ENCODE data around the gene HSP90AB1. TPM values are rescaled to one million over a fixed set of nuclear protein-coding genes. Genes with fewer than 3 reads are reported as not detected.
A peak's percentile ranks its signal among the peaks of the same experiment; 100 is the strongest.

HSP90AB1 gene
- total RNA-seq, 1 experiment from 2014 or later: 967 TPM

- Histone ChIP-seq H3K36me3 (ENCODE audit: control insufficient read depth, insufficient read depth, low read length) (no peaks in the 10 kb centered on the region), H3K9me3 (no peaks in the 10 kb centered on the region), H3K4me1 (no peaks in the 10 kb centered on the region), H3K4me3 (ENCODE audit: low read depth, low read length) (no peak overlapping the region), H3K27me3 (replicated peaks; ENCODE audit: control insufficient read depth, insufficient read depth, low read length) (no peaks in the 10 kb centered on the region)
- intact Hi-C loops (cut with micrococcal nuclease; ENCODE audit: unreplicated experiment): no loop called here
- no peak for TF ChIP-seq CTCF (IDR thresholded peaks at IDR 0.05; ENCODE audit: insufficient read depth in 1 of 2, low read depth in 1 of 2, low read length in 1 of 2, severe bottlenecking in 1 of 2, unreplicated experiment in 1 of 2)
- ChIA-PET POLR2A (no interaction called here), CTCF (interaction anchor here (1.0 kb wide), 1 partner anchor 37 kb away, joined by 3 read pairs; the partner anchor contains the start of gene AARS2)
- H3K9me3 Mint-ChIP-seq (ENCODE audit: unreplicated experiment): no peaks in the 10 kb centered on the region
- H3K4me3 Mint-ChIP-seq (ENCODE audit: unreplicated experiment): no peak overlapping the region
- H3K4me1 Mint-ChIP-seq (ENCODE audit: low read depth, unreplicated experiment): no peaks in the 10 kb centered on the region
- H3K36me3 Mint-ChIP-seq (ENCODE audit: insufficient read depth, unreplicated experiment): no peaks in the 10 kb centered on the region
- no peak overlapping the region for H3K27ac Mint-ChIP-seq (ENCODE audit: unreplicated experiment)
- BruUV-seq (replicated peaks): no TSS peak
- DNase-seq: no peak
- H3K27me3 Mint-ChIP-seq (ENCODE audit: insufficient read depth, unreplicated experiment): peaks cover 33% of the 10 kb centered on the region
Measured at GRCh38 chr6:44275271-44275748, 28.4 kb downstream of the HSP90AB1 start.

- intact Hi-C loops (cut with micrococcal nuclease; ENCODE audit: unreplicated experiment): no loop called here
- ChIA-PET CTCF (interaction anchor here (1.0 kb wide), 1 partner anchor 37 kb away, joined by 3 read pairs; the partner anchor contains the start of gene AARS2), POLR2A (no interaction called here)
- Histone ChIP-seq H3K36me3 (ENCODE audit: control insufficient read depth, insufficient read depth, low read length) (no peaks in the 10 kb centered on the region), H3K9me3 (no peaks in the 10 kb centered on the region), H3K4me3 (ENCODE audit: low read depth, low read length) (no peak overlapping the region), H3K27me3 (replicated peaks; ENCODE audit: control insufficient read depth, insufficient read depth, low read length) (no peaks in the 10 kb centered on the region), H3K4me1 (no peaks in the 10 kb centered on the region)
- Mint-ChIP-seq H3K27ac (ENCODE audit: unreplicated experiment) (no peak overlapping the region), H3K4me3 (ENCODE audit: unreplicated experiment) (no peak overlapping the region), H3K4me1 (ENCODE audit: low read depth, unreplicated experiment) (no peaks in the 10 kb centered on the region), H3K27me3 (ENCODE audit: insufficient read depth, unreplicated experiment) (peaks cover 36% of the 10 kb centered on the region), H3K9me3 (ENCODE audit: unreplicated experiment) (no peaks in the 10 kb centered on the region), H3K36me3 (ENCODE audit: insufficient read depth, unreplicated experiment) (no peaks in the 10 kb centered on the region)
- peak in 1 of 2 experiments; percentile 22 for DNase-seq
- no TSS peak for BruUV-seq (replicated peaks)
- TF ChIP-seq CTCF (IDR thresholded peaks at IDR 0.05; ENCODE audit: insufficient read depth in 1 of 2, low read depth in 1 of 2, low read length in 1 of 2, severe bottlenecking in 1 of 2, unreplicated experiment in 1 of 2): no peak
Measured at GRCh38 chr6:44275749-44276648, 29.1 kb downstream of the HSP90AB1 start.

GRCh38 chr6:44276667-44277640 lies 30.1 kb downstream of the HSP90AB1 start:
- Mint-ChIP-seq H3K4me3 (ENCODE audit: unreplicated experiment) (no peak overlapping the region), H3K9me3 (ENCODE audit: unreplicated experiment) (no peaks in the 10 kb centered on the region), H3K36me3 (ENCODE audit: insufficient read depth, unreplicated experiment) (no peaks in the 10 kb centered on the region), H3K27me3 (ENCODE audit: insufficient read depth, unreplicated experiment) (peaks cover 33% of the 10 kb centered on the region), H3K27ac (ENCODE audit: unreplicated experiment) (no peak overlapping the region), H3K4me1 (ENCODE audit: low read depth, unreplicated experiment) (no peaks in the 10 kb centered on the region)
- no peaks in the 10 kb centered on the region for H3K36me3 ChIP-seq (ENCODE audit: control insufficient read depth, insufficient read depth, low read length)
- H3K4me3 ChIP-seq (ENCODE audit: low read depth, low read length): no peak overlapping the region
- CTCF ChIA-PET: no interaction called here
- intact Hi-C loops (cut with micrococcal nuclease; ENCODE audit: unreplicated experiment): no loop called here
- no TSS peak for BruUV-seq (replicated peaks)
- POLR2A ChIA-PET: no interaction called here
- no peak for TF ChIP-seq CTCF (IDR thresholded peaks at IDR 0.05; ENCODE audit: insufficient read depth in 1 of 2, low read depth in 1 of 2, low read length in 1 of 2, severe bottlenecking in 1 of 2, unreplicated experiment in 1 of 2)
- H3K9me3 ChIP-seq: no peaks in the 10 kb centered on the region
- no peaks in the 10 kb centered on the region for H3K4me1 ChIP-seq
- no peaks in the 10 kb centered on the region for H3K27me3 ChIP-seq (replicated peaks; ENCODE audit: control insufficient read depth, insufficient read depth, low read length)
- no peak for DNase-seq
